Activated CD4-positive, alpha-beta T cell treated with anti-CD3 and anti-CD28 coated beads, Interleukin-2, amount 10 ng/mL, durations not matched to agents 7 days and 5 days (primary cell): ENCODE measurements around the gene MOSPD3. TPM values are rescaled to one million over a fixed set of nuclear protein-coding genes. Genes with fewer than 3 reads are reported as not detected.
A peak's percentile ranks its signal among the peaks of the same experiment; 100 is the strongest.

Source experiments
- CTCF ChIA-PET: fragments of 350-600 bp; sonication (Branson Sonifier 250); formaldehyde crosslinking; loops from one replicate; lab custom pipeline; 2021; ENCODE audit warnings: antibody characterized with exemption; lab: Charles Lee
- POLR2A ChIA-PET: fragments of 350-600 bp; sonication (Branson Sonifier 250); formaldehyde crosslinking; loops from one replicate; lab custom pipeline; 2021; ENCODE audit warnings: antibody characterized with exemption; lab: Charles Lee
- DNase-seq: peaks from one replicate; pipeline ENCODE4 v3.0.0-alpha.2; 2020
- H3K27ac Mint-ChIP-seq: one replicate; pipeline ENCODE4 v1.8.0; 2021; ENCODE audit warnings: mild to moderate bottlenecking, moderate library complexity, mixed read lengths
- H3K27me3 Mint-ChIP-seq: one replicate; pipeline ENCODE4 v1.8.0; 2021; ENCODE audit warnings: mixed read lengths
- H3K36me3 Mint-ChIP-seq: one replicate; pipeline ENCODE4 v1.8.0; 2021; ENCODE audit warnings: low read depth, mixed read lengths
- H3K4me1 Mint-ChIP-seq: one replicate; pipeline ENCODE4 v1.8.0; 2021; ENCODE audit warnings: mixed read lengths
- H3K4me3 Mint-ChIP-seq: one replicate; pipeline ENCODE4 v1.8.0; 2021; ENCODE audit warnings: mild to moderate bottlenecking, moderate library complexity, mixed read lengths
- H3K9me3 Mint-ChIP-seq: one replicate; pipeline ENCODE4 v1.8.0; 2021; ENCODE audit warnings: mixed read lengths
- total RNA-seq, 2 experiments: library from RNA; stranded (reverse); gene quantifications; one replicate each; pipeline ENCODE4 v1.2.3, GENCODE V29; 2021

The MOSPD3 gene
- total RNA-seq, 2 experiments from 2014 or later, result 59.7 to 66.7 TPM

- H3K4me3 Mint-ChIP-seq, result no peak overlapping the region
- no peaks in the 10 kb centered on the region for H3K27me3 Mint-ChIP-seq
- H3K9me3 Mint-ChIP-seq, result no peaks in the 10 kb centered on the region
- peak overlapping the region; percentile 31 for H3K27ac Mint-ChIP-seq
- ChIA-PET POLR2A (no interaction called here), CTCF (interaction anchor here (1.8 kb wide), 1 partner anchor 13 kb away, joined by 5 read pairs; no protein-coding TSS in a partner anchor)
- H3K36me3 Mint-ChIP-seq, result peaks cover 20% of the 10 kb centered on the region
- no peak for DNase-seq
- peaks cover 42% of the 10 kb centered on the region for H3K4me1 Mint-ChIP-seq
Measured at GRCh38 chr7:100621554-100621953, 9.2 kb downstream of the MOSPD3 start.

- peaks cover 57% of the 10 kb centered on the region for H3K4me1 Mint-ChIP-seq
- CTCF ChIA-PET, result interaction anchor here (0.7 to 2.2 kb wide), 5 partner anchors 9 to 184 kb away, joined by 3 to 6 read pairs (median 5); partner anchors contain the start of genes MOSPD3 and PCOLCE
- H3K27me3 Mint-ChIP-seq, result no peaks in the 10 kb centered on the region
Measured at GRCh38 chr7:100623951-100624824, 11.8 kb downstream of the MOSPD3 start.

GRCh38 chr7:100626055-100626454 lies 13.7 kb downstream of the MOSPD3 start:
- peaks cover 69% of the 10 kb centered on the region for H3K4me1 Mint-ChIP-seq
- peak overlapping the region; percentile 86 for H3K27ac Mint-ChIP-seq
- peaks cover 24% of the 10 kb centered on the region for H3K36me3 Mint-ChIP-seq

More at GRCh38 chr7:100623951-100624824, 11.8 kb downstream of the MOSPD3 start:
- Mint-ChIP-seq H3K27ac (peak overlapping the region; percentile 90), H3K4me3 (peak overlapping the region; percentile 52), H3K36me3 (peaks cover 28% of the 10 kb centered on the region), H3K9me3 (no peaks in the 10 kb centered on the region)
- POLR2A ChIA-PET, result no interaction called here
- peak; percentile 59 for DNase-seq

GRCh38 chr7:100626530-100627237 lies 14.3 kb downstream of the MOSPD3 start:
- Mint-ChIP-seq H3K27me3 (no peaks in the 10 kb centered on the region), H3K4me3 (peak overlapping the region; percentile 76), H3K36me3 (peaks cover 21% of the 10 kb centered on the region), H3K27ac (peak overlapping the region; percentile 86), H3K9me3 (no peaks in the 10 kb centered on the region), H3K4me1 (peaks cover 70% of the 10 kb centered on the region)
- POLR2A ChIA-PET, result interaction anchor here (0.6 kb wide), 2 partner anchors 14 to 463 kb away, joined by 3 to 4 read pairs; partner anchors contain the start of gene MOSPD3
- DNase-seq, result peak; percentile 90
- CTCF ChIA-PET, result interaction anchor here (0.7 to 3.2 kb wide), 9 partner anchors 8 to 79 kb away, joined by 3 to 25 read pairs (median 6); partner anchors contain the start of genes MOSPD3 and POP7

More at GRCh38 chr7:100626055-100626454, 13.7 kb downstream of the MOSPD3 start:
- POLR2A ChIA-PET, result interaction anchor here (0.6 kb wide), 2 partner anchors 14 to 464 kb away, joined by 3 to 4 read pairs; partner anchors contain the start of gene MOSPD3
- peak overlapping the region; percentile 76 for H3K4me3 Mint-ChIP-seq
- CTCF ChIA-PET, result interaction anchor here (0.6 to 3.2 kb wide), 12 partner anchors 9 to 226 kb away, joined by 3 to 25 read pairs (median 4); partner anchors contain the start of genes MOSPD3, POP7 and SLC12A9
- H3K9me3 Mint-ChIP-seq, result no peaks in the 10 kb centered on the region
- no peak for DNase-seq
- H3K27me3 Mint-ChIP-seq, result no peaks in the 10 kb centered on the region

- H3K27ac Mint-ChIP-seq, result peak overlapping the region; percentile 86
Measured at GRCh38 chr7:100627238-100627549, 14.9 kb downstream of the MOSPD3 start.

GRCh38 chr7:100629117-100629716 lies 16.9 kb downstream of the MOSPD3 start:
- no peaks in the 10 kb centered on the region for H3K9me3 Mint-ChIP-seq
- H3K27ac Mint-ChIP-seq, result peak overlapping the region; percentile 80
- POLR2A ChIA-PET, result no interaction called here
- no peaks in the 10 kb centered on the region for H3K27me3 Mint-ChIP-seq
- no peak overlapping the region for H3K4me3 Mint-ChIP-seq
- H3K4me1 Mint-ChIP-seq, result peaks cover 68% of the 10 kb centered on the region
- peaks cover 13% of the 10 kb centered on the region for H3K36me3 Mint-ChIP-seq
- peak; percentile 18 for DNase-seq
- CTCF ChIA-PET, result interaction anchor here (0.6 to 1.5 kb wide), 10 partner anchors 10 to 461 kb away, joined by 3 to 7 read pairs (median 4); partner anchors contain the start of genes FBXO24 and LRCH4

More at GRCh38 chr7:100627238-100627549, 14.9 kb downstream of the MOSPD3 start:
- Mint-ChIP-seq H3K4me3 (peak overlapping the region; percentile 76), H3K36me3 (peaks cover 19% of the 10 kb centered on the region), H3K9me3 (no peaks in the 10 kb centered on the region), H3K27me3 (no peaks in the 10 kb centered on the region), H3K4me1 (peaks cover 70% of the 10 kb centered on the region)
- no peak for DNase-seq
- CTCF ChIA-PET, result interaction anchor here (0.6 to 3.2 kb wide), 6 partner anchors 8 to 68 kb away, joined by 3 to 25 read pairs (median 7); partner anchors contain the start of gene MOSPD3
- POLR2A ChIA-PET, result no interaction called here

GRCh38 chr7:100630066-100630465 lies 17.7 kb downstream of the MOSPD3 start:
- peak overlapping the region; percentile 62 for H3K27ac Mint-ChIP-seq
- peaks cover 12% of the 10 kb centered on the region for H3K36me3 Mint-ChIP-seq
- no peak overlapping the region for H3K4me3 Mint-ChIP-seq
- H3K9me3 Mint-ChIP-seq, result no peaks in the 10 kb centered on the region
- ChIA-PET POLR2A (no interaction called here), CTCF (interaction anchor here (0.8 to 1.5 kb wide), 9 partner anchors 9 to 177 kb away, joined by 3 to 7 read pairs (median 3); partner anchors contain the start of genes FBXO24, LRCH4 and TFR2)
- peaks cover 63% of the 10 kb centered on the region for H3K4me1 Mint-ChIP-seq
- no peak for DNase-seq
- H3K27me3 Mint-ChIP-seq, result no peaks in the 10 kb centered on the region

GRCh38 chr7:100632951-100633717 lies 20.8 kb downstream of the MOSPD3 start:
- H3K4me1 Mint-ChIP-seq, result peaks cover 41% of the 10 kb centered on the region
- ChIA-PET CTCF (interaction anchor here (0.6 to 3.9 kb wide), 19 partner anchors 11 to 262 kb away, joined by 3 to 26 read pairs (median 4); partner anchors contain the start of genes FBXO24, LRCH4, MOSPD3 and SLC12A9), POLR2A (no interaction called here)
- H3K27me3 Mint-ChIP-seq, result peaks cover 2% of the 10 kb centered on the region
- H3K36me3 Mint-ChIP-seq, result peaks cover 10% of the 10 kb centered on the region
- peak overlapping the region; percentile 78 for H3K4me3 Mint-ChIP-seq
- peak; percentile 61 for DNase-seq
- H3K9me3 Mint-ChIP-seq, result no peaks in the 10 kb centered on the region
- peak overlapping the region; percentile 88 for H3K27ac Mint-ChIP-seq

- Mint-ChIP-seq H3K4me1 (no peaks in the 10 kb centered on the region), H3K27me3 (peaks cover 2% of the 10 kb centered on the region), H3K36me3 (no peaks in the 10 kb centered on the region), H3K4me3 (no peak overlapping the region), H3K9me3 (no peaks in the 10 kb centered on the region), H3K27ac (no peak overlapping the region)
- no peak for DNase-seq
- ChIA-PET POLR2A (interaction anchor here (0.6 kb wide), 1 partner anchor 319 kb away, joined by 4 read pairs; no protein-coding TSS in a partner anchor), CTCF (interaction anchor here (1.0 to 1.2 kb wide), 3 partner anchors 22 to 53 kb away, joined by 3 to 10 read pairs (median 3); partner anchors contain the start of gene GNB2)
Measured at GRCh38 chr7:100639995-100640516, 27.7 kb downstream of the MOSPD3 start.

GRCh38 chr7:100640517-100641440 lies 28.4 kb downstream of the MOSPD3 start:
- no peaks in the 10 kb centered on the region for H3K36me3 Mint-ChIP-seq
- H3K9me3 Mint-ChIP-seq, result no peaks in the 10 kb centered on the region
- H3K4me1 Mint-ChIP-seq, result no peaks in the 10 kb centered on the region
- no peak overlapping the region for H3K4me3 Mint-ChIP-seq
- POLR2A ChIA-PET, result no interaction called here
- DNase-seq, result no peak
- peaks cover 2% of the 10 kb centered on the region for H3K27me3 Mint-ChIP-seq
- H3K27ac Mint-ChIP-seq, result peak overlapping the region; percentile 36
- CTCF ChIA-PET, result interaction anchor here (1.0 kb wide), 1 partner anchor 54 kb away, joined by 3 read pairs; no protein-coding TSS in a partner anchor
